Measurements from ENCODE around the gene VTCN1.

Gene VTCN1

DNA sequence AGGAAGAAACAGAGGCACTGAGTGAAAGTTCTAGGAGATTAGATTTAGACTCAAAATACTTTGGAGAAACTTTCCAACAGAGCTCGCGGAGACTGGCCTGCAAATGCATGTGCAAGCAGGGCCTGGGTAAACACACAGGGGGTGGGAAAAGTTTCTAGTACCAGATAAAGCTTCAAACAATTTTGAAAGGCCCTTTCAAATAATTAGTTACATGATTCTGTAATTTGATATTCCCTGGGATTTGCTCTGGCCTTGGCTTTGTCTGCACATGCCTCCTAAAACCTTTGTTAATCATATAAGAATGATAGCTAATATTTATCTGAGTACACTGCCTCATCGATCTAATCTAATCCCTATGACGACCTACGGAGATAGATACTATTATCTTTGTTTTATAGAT lies 31.3 kb downstream of the VTCN1 start (continued):
- TF ChIP-seq, protein P1, sequence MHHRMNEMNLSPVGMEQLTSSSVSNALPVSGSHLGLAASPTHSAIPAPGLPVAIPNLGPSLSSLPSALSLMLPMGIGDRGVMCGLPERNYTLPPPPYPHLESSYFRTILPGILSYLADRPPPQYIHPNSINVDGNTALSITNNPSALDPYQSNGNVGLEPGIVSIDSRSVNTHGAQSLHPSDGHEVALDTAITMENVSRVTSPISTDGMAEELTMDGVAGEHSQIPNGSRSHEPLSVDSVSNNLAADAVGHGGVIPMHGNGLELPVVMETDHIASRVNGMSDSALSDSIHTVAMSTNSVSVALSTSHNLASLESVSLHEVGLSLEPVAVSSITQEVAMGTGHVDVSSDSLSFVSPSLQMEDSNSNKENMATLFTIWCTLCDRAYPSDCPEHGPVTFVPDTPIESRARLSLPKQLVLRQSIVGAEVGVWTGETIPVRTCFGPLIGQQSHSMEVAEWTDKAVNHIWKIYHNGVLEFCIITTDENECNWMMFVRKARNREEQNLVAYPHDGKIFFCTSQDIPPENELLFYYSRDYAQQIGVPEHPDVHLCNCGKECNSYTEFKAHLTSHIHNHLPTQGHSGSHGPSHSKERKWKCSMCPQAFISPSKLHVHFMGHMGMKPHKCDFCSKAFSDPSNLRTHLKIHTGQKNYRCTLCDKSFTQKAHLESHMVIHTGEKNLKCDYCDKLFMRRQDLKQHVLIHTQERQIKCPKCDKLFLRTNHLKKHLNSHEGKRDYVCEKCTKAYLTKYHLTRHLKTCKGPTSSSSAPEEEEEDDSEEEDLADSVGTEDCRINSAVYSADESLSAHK (tag by site-specific recombination; IDR thresholded peaks at IDR 0.05) = peak; percentile 39; the same call in 1 of the 2 replicates
- TF ChIP-seq ZNF426 (tag by site-specific recombination; IDR thresholded peaks at IDR 0.05) (no peak), GLI4 (tag by site-specific recombination; IDR thresholded peaks at IDR 0.05) (no peak), ZNF596 (tag by site-specific recombination; IDR thresholded peaks at IDR 0.05) (no peak), GLIS1 (tag by site-specific recombination; IDR thresholded peaks at IDR 0.05) (peak; percentile 53), OSR2 (tag by site-specific recombination; IDR thresholded peaks at IDR 0.05) (peak; percentile 48; the same call in 1 of the 2 replicates)
- TF ChIP-seq, protein P2, sequence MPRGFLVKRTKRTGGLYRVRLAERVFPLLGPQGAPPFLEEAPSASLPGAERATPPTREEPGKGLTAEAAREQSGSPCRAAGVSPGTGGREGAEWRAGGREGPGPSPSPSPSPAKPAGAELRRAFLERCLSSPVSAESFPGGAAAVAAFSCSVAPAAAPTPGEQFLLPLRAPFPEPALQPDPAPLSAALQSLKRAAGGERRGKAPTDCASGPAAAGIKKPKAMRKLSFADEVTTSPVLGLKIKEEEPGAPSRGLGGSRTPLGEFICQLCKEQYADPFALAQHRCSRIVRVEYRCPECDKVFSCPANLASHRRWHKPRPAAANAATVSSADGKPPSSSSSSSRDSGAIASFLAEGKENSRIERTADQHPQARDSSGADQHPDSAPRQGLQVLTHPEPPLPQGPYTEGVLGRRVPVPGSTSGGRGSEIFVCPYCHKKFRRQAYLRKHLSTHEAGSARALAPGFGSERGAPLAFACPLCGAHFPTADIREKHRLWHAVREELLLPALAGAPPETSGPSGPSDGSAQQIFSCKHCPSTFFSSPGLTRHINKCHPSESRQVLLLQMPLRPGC (tag by site-specific recombination; IDR thresholded peaks at IDR 0.05) = no peak
- TF ChIP-seq, protein P3, sequence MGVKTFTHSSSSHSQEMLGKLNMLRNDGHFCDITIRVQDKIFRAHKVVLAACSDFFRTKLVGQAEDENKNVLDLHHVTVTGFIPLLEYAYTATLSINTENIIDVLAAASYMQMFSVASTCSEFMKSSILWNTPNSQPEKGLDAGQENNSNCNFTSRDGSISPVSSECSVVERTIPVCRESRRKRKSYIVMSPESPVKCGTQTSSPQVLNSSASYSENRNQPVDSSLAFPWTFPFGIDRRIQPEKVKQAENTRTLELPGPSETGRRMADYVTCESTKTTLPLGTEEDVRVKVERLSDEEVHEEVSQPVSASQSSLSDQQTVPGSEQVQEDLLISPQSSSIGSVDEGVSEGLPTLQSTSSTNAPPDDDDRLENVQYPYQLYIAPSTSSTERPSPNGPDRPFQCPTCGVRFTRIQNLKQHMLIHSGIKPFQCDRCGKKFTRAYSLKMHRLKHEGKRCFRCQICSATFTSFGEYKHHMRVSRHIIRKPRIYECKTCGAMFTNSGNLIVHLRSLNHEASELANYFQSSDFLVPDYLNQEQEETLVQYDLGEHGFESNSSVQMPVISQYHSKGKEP (tag by site-specific recombination; IDR thresholded peaks at IDR 0.05) = peak; percentile 39; the same call in 1 of the 2 replicates

DNA sequence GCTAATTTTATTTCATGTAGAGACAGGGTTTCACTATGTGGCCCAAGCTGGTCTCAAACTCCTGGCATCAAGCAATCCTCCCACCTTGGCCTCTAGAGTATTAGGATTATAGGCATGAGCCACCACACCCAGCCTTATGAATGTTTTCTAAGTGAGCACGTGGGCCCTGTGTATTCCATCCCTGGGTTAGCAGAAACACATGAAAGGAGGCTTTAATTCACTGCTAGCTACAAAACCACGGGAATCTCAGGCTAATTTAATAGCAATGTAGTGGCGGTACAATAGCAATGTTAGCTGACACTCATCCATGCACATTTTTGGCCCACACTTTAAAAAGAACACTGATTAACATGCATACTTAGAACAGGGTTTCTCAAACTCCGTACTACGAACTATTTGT lies 32.0 kb downstream of the VTCN1 start:
- POLR2A ChIA-PET = no interaction called here
- no peak for TF ChIP-seq ZNF404 (tag by site-specific recombination; IDR thresholded peaks at IDR 0.05)
- no peak for TF ChIP-seq SCRT1 (tag by site-specific recombination; IDR thresholded peaks at IDR 0.05; ENCODE audit: borderline replicate concordance)
- TF ChIP-seq ZNF37A (tag by site-specific recombination; IDR thresholded peaks at IDR 0.05) = no peak
- TF ChIP-seq ZNF311 (tag by site-specific recombination; IDR thresholded peaks at IDR 0.05; ENCODE audit: borderline replicate concordance) = no peak
- CTCF ChIA-PET = interaction anchor here (1.1 kb wide), 1 partner anchor 59 kb away, joined by 3 read pairs; no protein-coding TSS in a partner anchor
- H3K4me1 ChIP-seq (ENCODE audit: control insufficient read depth, insufficient read depth, low read length) = no peaks in the 10 kb centered on the region
- no peak overlapping the region for H3K27ac ChIP-seq (ENCODE audit: extremely low read depth, low read depth, low read length)
- H3K9me3 ChIP-seq (ENCODE audit: control insufficient read depth, insufficient read depth, low read depth, low read length) = no peaks in the 10 kb centered on the region
- no peaks in the 10 kb centered on the region for H3K36me3 ChIP-seq (ENCODE audit: control insufficient read depth in 2 of 2, insufficient read depth in 1 of 2, low read length in 2 of 2)
- no peak overlapping the region for H3K4me3 ChIP-seq (ENCODE audit: low read depth, low read length)

DNA sequence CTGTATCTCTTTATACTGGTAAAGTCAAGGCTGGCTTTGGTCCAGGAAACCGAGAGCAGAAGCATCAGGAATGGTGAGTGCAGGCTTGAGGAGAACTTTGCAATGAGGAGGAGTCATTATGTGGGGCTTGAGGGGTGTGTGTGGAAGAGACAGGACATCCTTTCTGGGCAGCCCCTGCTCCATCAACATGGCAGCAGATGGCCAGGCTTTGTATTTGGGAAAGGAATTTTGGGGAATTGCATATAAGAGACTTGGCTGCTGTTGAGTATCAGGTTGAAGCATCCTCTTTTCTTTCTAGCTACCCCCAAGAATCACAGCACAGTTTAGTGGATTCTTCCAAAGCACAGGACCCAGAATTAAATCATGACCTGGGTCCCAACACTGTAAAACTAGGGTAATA lies 33.4 kb downstream of the VTCN1 start:
- H3K4me3 ChIP-seq (ENCODE audit: low read depth, low read length) = no peak overlapping the region
- no peak for TF ChIP-seq TRIM28 (IDR thresholded peaks at IDR 0.05; ENCODE audit: borderline replicate concordance, low read length)
- TF ChIP-seq, protein P4, sequence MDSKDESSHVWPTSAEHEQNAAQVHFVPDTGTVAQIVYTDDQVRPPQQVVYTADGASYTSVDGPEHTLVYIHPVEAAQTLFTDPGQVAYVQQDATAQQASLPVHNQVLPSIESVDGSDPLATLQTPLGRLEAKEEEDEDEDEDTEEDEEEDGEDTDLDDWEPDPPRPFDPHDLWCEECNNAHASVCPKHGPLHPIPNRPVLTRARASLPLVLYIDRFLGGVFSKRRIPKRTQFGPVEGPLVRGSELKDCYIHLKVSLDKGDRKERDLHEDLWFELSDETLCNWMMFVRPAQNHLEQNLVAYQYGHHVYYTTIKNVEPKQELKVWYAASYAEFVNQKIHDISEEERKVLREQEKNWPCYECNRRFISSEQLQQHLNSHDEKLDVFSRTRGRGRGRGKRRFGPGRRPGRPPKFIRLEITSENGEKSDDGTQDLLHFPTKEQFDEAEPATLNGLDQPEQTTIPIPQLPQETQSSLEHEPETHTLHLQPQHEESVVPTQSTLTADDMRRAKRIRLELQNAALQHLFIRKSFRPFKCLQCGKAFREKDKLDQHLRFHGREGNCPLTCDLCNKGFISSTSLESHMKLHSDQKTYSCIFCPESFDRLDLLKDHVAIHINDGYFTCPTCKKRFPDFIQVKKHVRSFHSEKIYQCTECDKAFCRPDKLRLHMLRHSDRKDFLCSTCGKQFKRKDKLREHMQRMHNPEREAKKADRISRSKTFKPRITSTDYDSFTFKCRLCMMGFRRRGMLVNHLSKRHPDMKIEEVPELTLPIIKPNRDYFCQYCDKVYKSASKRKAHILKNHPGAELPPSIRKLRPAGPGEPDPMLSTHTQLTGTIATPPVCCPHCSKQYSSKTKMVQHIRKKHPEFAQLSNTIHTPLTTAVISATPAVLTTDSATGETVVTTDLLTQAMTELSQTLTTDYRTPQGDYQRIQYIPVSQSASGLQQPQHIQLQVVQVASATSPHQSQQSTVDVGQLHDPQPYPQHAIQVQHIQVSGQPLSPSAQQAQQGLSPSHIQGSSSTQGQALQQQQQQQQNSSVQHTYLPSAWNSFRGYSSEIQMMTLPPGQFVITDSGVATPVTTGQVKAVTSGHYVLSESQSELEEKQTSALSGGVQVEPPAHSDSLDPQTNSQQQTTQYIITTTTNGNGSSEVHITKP (tag by site-specific recombination; IDR thresholded peaks at IDR 0.05) = peak; percentile 95
- H3K27ac ChIP-seq (ENCODE audit: extremely low read depth, low read depth, low read length) = no peak overlapping the region
- no peaks in the 10 kb centered on the region for H3K9me3 ChIP-seq (ENCODE audit: control insufficient read depth, insufficient read depth, low read depth, low read length)
- H3K4me1 ChIP-seq (ENCODE audit: control insufficient read depth, insufficient read depth, low read length) = no peaks in the 10 kb centered on the region
- ChIA-PET CTCF (no interaction called here), POLR2A (no interaction called here)
- H3K36me3 ChIP-seq (ENCODE audit: control insufficient read depth in 2 of 2, insufficient read depth in 1 of 2, low read length in 2 of 2) = no peaks in the 10 kb centered on the region
